ENCODE data around the gene CTAG2. TPM values are rescaled to one million over a fixed set of nuclear protein-coding genes. Genes with fewer than 3 reads are reported as not detected.

The CTAG2 gene
- total RNA-seq, 1 donor from 2014 or later: not detected

DNA sequence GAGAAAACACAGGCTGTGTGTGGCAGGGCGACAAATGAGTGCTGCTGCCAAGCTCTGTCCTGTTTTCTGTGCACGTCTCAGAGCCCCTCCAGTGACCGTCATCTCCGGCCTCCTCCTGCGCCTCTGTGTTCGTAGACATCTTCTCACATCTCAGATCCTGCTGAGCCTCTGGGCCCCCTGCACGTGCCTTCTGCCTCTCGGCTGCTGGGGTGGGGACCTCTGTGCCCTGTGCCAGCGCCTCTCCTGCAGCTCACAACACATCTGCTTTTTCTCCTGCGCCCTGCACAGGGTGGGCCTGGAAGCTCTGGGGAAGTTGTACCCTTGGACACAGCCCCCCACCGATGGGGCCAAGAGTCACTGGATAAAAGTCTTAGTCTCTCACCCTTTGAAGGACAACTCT lies 2.4 kb upstream of the CTAG2 start:
- no peak for DNase-seq (ENCODE audit: low read depth)
- Histone ChIP-seq H3K27me3 (ENCODE audit: insufficient read depth, low read length) (no peaks in the 10 kb centered on the region), H3K9ac (ENCODE audit: low read length) (no peak overlapping the region), H3K4me3 (ENCODE audit: insufficient read depth, low read depth, low read length) (no peak overlapping the region), H3K9me3 (ENCODE audit: insufficient read depth, low read depth, low read length) (no peaks in the 10 kb centered on the region), H3K27ac (ENCODE audit: low read depth, low read length) (no peak overlapping the region), H3K4me2 (ENCODE audit: low read length) (no peak overlapping the region), H2AFZ (ENCODE audit: low read depth, low read length) (no peak overlapping the region), H3K36me3 (ENCODE audit: insufficient read depth, low read length) (no peaks in the 10 kb centered on the region), H3K79me2 (ENCODE audit: insufficient read depth, low read length) (no peaks in the 10 kb centered on the region), H4K20me1 (ENCODE audit: insufficient read depth, low read length) (no peaks in the 10 kb centered on the region), H3K4me1 (ENCODE audit: insufficient read depth, low read length) (no peaks in the 10 kb centered on the region)
- H3K4me3 Mint-ChIP-seq (ENCODE audit: unreplicated experiment): no peak overlapping the region
- H3K36me3 Mint-ChIP-seq (ENCODE audit: low read depth, unreplicated experiment): no peaks in the 10 kb centered on the region
- peaks cover 7% of the 10 kb centered on the region for H3K9me3 Mint-ChIP-seq (ENCODE audit: unreplicated experiment)
- no peak for FAIRE-seq
- TF ChIP-seq EZH2 (IDR thresholded peaks at IDR 0.05; ENCODE audit: insufficient read depth, low read length): no peak
- TF ChIP-seq, protein P1, sequence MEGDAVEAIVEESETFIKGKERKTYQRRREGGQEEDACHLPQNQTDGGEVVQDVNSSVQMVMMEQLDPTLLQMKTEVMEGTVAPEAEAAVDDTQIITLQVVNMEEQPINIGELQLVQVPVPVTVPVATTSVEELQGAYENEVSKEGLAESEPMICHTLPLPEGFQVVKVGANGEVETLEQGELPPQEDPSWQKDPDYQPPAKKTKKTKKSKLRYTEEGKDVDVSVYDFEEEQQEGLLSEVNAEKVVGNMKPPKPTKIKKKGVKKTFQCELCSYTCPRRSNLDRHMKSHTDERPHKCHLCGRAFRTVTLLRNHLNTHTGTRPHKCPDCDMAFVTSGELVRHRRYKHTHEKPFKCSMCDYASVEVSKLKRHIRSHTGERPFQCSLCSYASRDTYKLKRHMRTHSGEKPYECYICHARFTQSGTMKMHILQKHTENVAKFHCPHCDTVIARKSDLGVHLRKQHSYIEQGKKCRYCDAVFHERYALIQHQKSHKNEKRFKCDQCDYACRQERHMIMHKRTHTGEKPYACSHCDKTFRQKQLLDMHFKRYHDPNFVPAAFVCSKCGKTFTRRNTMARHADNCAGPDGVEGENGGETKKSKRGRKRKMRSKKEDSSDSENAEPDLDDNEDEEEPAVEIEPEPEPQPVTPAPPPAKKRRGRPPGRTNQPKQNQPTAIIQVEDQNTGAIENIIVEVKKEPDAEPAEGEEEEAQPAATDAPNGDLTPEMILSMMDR (IDR thresholded peaks at IDR 0.05; ENCODE audit: insufficient read depth, low read depth, low read length): no peak
- H3K27me3 Mint-ChIP-seq (ENCODE audit: low read depth, unreplicated experiment): peaks cover 6% of the 10 kb centered on the region
- no peaks in the 10 kb centered on the region for H3K4me1 Mint-ChIP-seq (ENCODE audit: low read depth, unreplicated experiment)
- H3K27ac Mint-ChIP-seq (ENCODE audit: unreplicated experiment): no peak overlapping the region

DNA sequence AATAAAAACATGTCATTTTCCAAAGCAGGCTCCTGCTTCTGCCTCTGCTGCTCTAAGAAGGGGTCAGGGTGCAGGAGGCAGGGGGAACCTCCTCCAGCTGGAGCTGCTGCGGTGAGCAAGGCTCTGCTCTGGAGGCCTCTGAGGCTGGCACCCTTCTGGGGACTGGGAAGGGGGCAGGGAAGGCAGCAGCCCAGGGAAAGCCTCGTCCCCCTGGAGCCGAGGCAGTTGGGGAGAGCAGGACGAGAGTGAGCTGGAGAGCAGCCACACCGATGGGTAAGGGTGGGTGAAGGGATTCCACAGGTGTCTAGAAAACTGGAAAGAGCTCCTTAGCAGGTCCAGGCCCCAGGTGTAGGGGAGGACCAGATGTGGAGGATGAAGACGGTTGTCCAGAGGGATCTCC lies 2.0 kb upstream of the CTAG2 start:
- TF ChIP-seq EZH2 (IDR thresholded peaks at IDR 0.05; ENCODE audit: insufficient read depth, low read length): no peak
- TF ChIP-seq, protein P1 (IDR thresholded peaks at IDR 0.05; ENCODE audit: insufficient read depth, low read depth, low read length): no peak
- H3K4me3 Mint-ChIP-seq (ENCODE audit: unreplicated experiment): no peak overlapping the region
- H3K27me3 Mint-ChIP-seq (ENCODE audit: low read depth, unreplicated experiment): peaks cover 6% of the 10 kb centered on the region
- no peaks in the 10 kb centered on the region for H3K9me3 ChIP-seq (ENCODE audit: insufficient read depth, low read depth, low read length)
- H3K27ac ChIP-seq (ENCODE audit: low read depth, low read length): no peak overlapping the region
- no peak overlapping the region for H3K27ac Mint-ChIP-seq (ENCODE audit: unreplicated experiment)
- H3K4me1 Mint-ChIP-seq (ENCODE audit: low read depth, unreplicated experiment): no peaks in the 10 kb centered on the region
- FAIRE-seq (no peak), DNase-seq (ENCODE audit: low read depth) (no peak)
- no peaks in the 10 kb centered on the region for H3K27me3 ChIP-seq (ENCODE audit: insufficient read depth, low read length)
- no peak overlapping the region for H3K4me3 ChIP-seq (ENCODE audit: insufficient read depth, low read depth, low read length)
- H2AFZ ChIP-seq (ENCODE audit: low read depth, low read length): no peak overlapping the region
- no peaks in the 10 kb centered on the region for H3K36me3 ChIP-seq (ENCODE audit: insufficient read depth, low read length)
- no peaks in the 10 kb centered on the region for H3K4me1 ChIP-seq (ENCODE audit: insufficient read depth, low read length)
- H4K20me1 ChIP-seq (ENCODE audit: insufficient read depth, low read length): no peaks in the 10 kb centered on the region
- peaks cover 7% of the 10 kb centered on the region for H3K9me3 Mint-ChIP-seq (ENCODE audit: unreplicated experiment)
- no peak overlapping the region for H3K4me2 ChIP-seq (ENCODE audit: low read length)
- H3K36me3 Mint-ChIP-seq (ENCODE audit: low read depth, unreplicated experiment): no peaks in the 10 kb centered on the region
- H3K9ac ChIP-seq (ENCODE audit: low read length): no peak overlapping the region
- H3K79me2 ChIP-seq (ENCODE audit: insufficient read depth, low read length): no peaks in the 10 kb centered on the region

DNA sequence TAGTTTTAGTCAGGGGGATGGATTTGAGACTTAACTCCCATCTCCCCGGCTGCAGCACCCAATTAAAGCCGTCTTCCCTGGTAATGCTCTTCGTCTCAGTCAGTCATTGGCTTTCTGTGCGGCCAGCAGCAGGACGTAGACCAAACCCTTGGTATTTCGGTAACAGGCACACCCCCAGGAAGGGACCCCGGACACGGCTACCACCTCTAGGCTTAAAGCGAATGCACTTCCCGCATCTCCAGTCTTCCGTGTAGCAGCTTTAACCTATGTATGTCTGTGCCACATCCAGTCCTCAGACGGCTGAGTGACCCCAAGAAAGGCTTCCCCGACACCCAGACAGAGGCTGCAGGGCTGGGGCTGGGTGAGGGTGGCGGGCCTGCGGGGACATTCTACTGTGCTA lies 1.5 kb upstream of the CTAG2 start:
- no peak overlapping the region for H3K27ac Mint-ChIP-seq (ENCODE audit: unreplicated experiment)

More for the DNA sequence above, 1.5 kb upstream of the CTAG2 start:
- Histone ChIP-seq H3K4me2 (ENCODE audit: low read length) (no peak overlapping the region), H2AFZ (ENCODE audit: low read depth, low read length) (no peak overlapping the region), H3K79me2 (ENCODE audit: insufficient read depth, low read length) (no peaks in the 10 kb centered on the region), H3K9me3 (ENCODE audit: insufficient read depth, low read depth, low read length) (no peaks in the 10 kb centered on the region), H3K4me1 (ENCODE audit: insufficient read depth, low read length) (no peaks in the 10 kb centered on the region), H3K27ac (ENCODE audit: low read depth, low read length) (no peak overlapping the region), H4K20me1 (ENCODE audit: insufficient read depth, low read length) (no peaks in the 10 kb centered on the region), H3K36me3 (ENCODE audit: insufficient read depth, low read length) (no peaks in the 10 kb centered on the region), H3K4me3 (ENCODE audit: insufficient read depth, low read depth, low read length) (no peak overlapping the region), H3K9ac (ENCODE audit: low read length) (no peak overlapping the region), H3K27me3 (ENCODE audit: insufficient read depth, low read length) (no peaks in the 10 kb centered on the region)
- no peak overlapping the region for H3K4me3 Mint-ChIP-seq (ENCODE audit: unreplicated experiment)
- H3K4me1 Mint-ChIP-seq (ENCODE audit: low read depth, unreplicated experiment): no peaks in the 10 kb centered on the region
- TF ChIP-seq, protein P1 (IDR thresholded peaks at IDR 0.05; ENCODE audit: insufficient read depth, low read depth, low read length): no peak
- TF ChIP-seq EZH2 (IDR thresholded peaks at IDR 0.05; ENCODE audit: insufficient read depth, low read length): no peak
- FAIRE-seq: no peak
- DNase-seq (ENCODE audit: low read depth): no peak
- no peaks in the 10 kb centered on the region for H3K36me3 Mint-ChIP-seq (ENCODE audit: low read depth, unreplicated experiment)
- peaks cover 4% of the 10 kb centered on the region for H3K27me3 Mint-ChIP-seq (ENCODE audit: low read depth, unreplicated experiment)
- peaks cover 7% of the 10 kb centered on the region for H3K9me3 Mint-ChIP-seq (ENCODE audit: unreplicated experiment)
